RPMI8226 (cell line): ENCODE results near the gene CIART.
"Not testable (repeated sequence)": the region's sequence is repeated elsewhere in the genome, so short reads cannot be mapped to it uniquely, and the experiment has no call there.

Experiments used
- DNase-seq: peaks from one replicate; pipeline ENCODE4 v3.0.0-alpha.2; 2015

CIART gene

GRCh38 chr1:150281758-150282557 is at the start of gene CIART:
CIART (plus strand) TSS chr1:150282554; CDS start chr1:150283268, 714 bp downstream.
- DNase-seq: peak; percentile 59

- not testable (repeated sequence) for DNase-seq
Measured at GRCh38 chr1:150232921-150233320, 49.4 kb upstream of the CIART start.

GRCh38 chr1:150233359-150234308 is 48.7 kb upstream of the CIART start:
- DNase-seq: no peak

GRCh38 chr1:150234309-150234565 is 48.1 kb upstream of the CIART start:
- DNase-seq: no peak

GRCh38 chr1:150234566-150235293 is 47.6 kb upstream of the CIART start:
- peak; percentile 90 for DNase-seq

GRCh38 chr1:150235294-150235851 is 47.0 kb upstream of the CIART start:
- peak; percentile 39 for DNase-seq

GRCh38 chr1:150235852-150236613 is 46.3 kb upstream of the CIART start, which contains the start of gene ANP32E:
ANP32E (minus strand) TSS chr1:150236112; CDS start chr1:150235786, 326 bp downstream.
- DNase-seq: peak; percentile 99

GRCh38 chr1:150236614-150237100 is 45.7 kb upstream of the CIART start:
- no peak for DNase-seq

GRCh38 chr1:150237176-150237575 is 45.2 kb upstream of the CIART start:
- DNase-seq: not testable (repeated sequence)

- no peak for DNase-seq
Measured at GRCh38 chr1:150237746-150238145, 44.6 kb upstream of the CIART start.

- no peak for DNase-seq
Measured at GRCh38 chr1:150243003-150243402, 39.4 kb upstream of the CIART start.

GRCh38 chr1:150249936-150250335 is 32.4 kb upstream of the CIART start:
- DNase-seq: no peak

GRCh38 chr1:150256198-150256553 is 26.2 kb upstream of the CIART start:
- no peak for DNase-seq

GRCh38 chr1:150256554-150257341 is 25.6 kb upstream of the CIART start:
- DNase-seq: no peak

GRCh38 chr1:150257624-150258585 is 24.4 kb upstream of the CIART start, which contains the start of gene CA14:
CA14 (plus strand) TSS chr1:150257774; CDS start chr1:150258129, 355 bp downstream.
- DNase-seq: peak; percentile 25

GRCh38 chr1:150259217-150259616 is 23.1 kb upstream of the CIART start:
- no peak for DNase-seq

GRCh38 chr1:150259758-150260669 is 22.3 kb upstream of the CIART start:
- DNase-seq: peak; percentile 28

- DNase-seq: no peak
Measured at GRCh38 chr1:150261367-150261766, 21.0 kb upstream of the CIART start.
